ENCODE results near the gene STAG3. TPM values are rescaled to one million over a fixed set of nuclear protein-coding genes. Genes with fewer than 3 reads are reported as not detected.

Gene STAG3
- total RNA-seq, 3 donors from 2014 or later = 0.80 to 3.3 (median 1.3) TPM

- no peaks in the 10 kb centered on the region for H3K27me3 ChIP-seq
- TF ChIP-seq, protein P1, sequence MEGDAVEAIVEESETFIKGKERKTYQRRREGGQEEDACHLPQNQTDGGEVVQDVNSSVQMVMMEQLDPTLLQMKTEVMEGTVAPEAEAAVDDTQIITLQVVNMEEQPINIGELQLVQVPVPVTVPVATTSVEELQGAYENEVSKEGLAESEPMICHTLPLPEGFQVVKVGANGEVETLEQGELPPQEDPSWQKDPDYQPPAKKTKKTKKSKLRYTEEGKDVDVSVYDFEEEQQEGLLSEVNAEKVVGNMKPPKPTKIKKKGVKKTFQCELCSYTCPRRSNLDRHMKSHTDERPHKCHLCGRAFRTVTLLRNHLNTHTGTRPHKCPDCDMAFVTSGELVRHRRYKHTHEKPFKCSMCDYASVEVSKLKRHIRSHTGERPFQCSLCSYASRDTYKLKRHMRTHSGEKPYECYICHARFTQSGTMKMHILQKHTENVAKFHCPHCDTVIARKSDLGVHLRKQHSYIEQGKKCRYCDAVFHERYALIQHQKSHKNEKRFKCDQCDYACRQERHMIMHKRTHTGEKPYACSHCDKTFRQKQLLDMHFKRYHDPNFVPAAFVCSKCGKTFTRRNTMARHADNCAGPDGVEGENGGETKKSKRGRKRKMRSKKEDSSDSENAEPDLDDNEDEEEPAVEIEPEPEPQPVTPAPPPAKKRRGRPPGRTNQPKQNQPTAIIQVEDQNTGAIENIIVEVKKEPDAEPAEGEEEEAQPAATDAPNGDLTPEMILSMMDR (IDR thresholded peaks at IDR 0.05) = no peak
- no peak for TF ChIP-seq POLR2A (IDR thresholded peaks at IDR 0.05)
- no peak for TF ChIP-seq POLR2AphosphoS5 (IDR thresholded peaks at IDR 0.05)
- intact Hi-C loops (cut with DNase I; ENCODE audit: low total_unique reads) = loop anchor here (10.0 kb wide), 1 partner anchor 62 kb away; the partner anchor contains the start of genes COPS6 and ZNF3
- H3K9me3 ChIP-seq = no peaks in the 10 kb centered on the region
- DNase-seq (ENCODE audit: low spot score in 2 of 2) = no peak
- peaks cover 5 to 7% of the 10 kb centered on the region in 2 donors for H3K4me1 ChIP-seq
- no peak overlapping the region for H3K4me3 ChIP-seq
- H3K27ac ChIP-seq = no peak overlapping the region
- no peaks in the 10 kb centered on the region for H3K36me3 ChIP-seq
These were observed 30.4 kb upstream of the STAG3 start for GRCh38 chr7:100147278-100147677.

DNA sequence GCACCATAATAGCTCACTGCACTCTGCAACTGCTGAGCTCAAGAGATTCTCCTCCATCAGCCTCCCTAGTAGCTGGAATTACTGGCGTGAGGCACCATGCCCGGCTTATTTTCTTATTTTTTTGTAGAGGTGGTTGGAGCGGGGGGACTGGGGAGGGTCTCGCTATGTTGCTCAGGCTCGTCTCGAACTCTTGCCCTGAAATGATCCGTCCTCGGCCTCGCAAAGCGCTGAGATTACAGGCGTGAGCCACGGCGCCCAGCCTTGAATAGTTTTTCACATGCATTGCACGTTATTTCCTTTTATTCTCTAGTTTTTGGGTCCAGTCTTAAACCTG lies 29.5 kb upstream of the STAG3 start:
- Histone ChIP-seq H3K9me3 (no peaks in the 10 kb centered on the region), H3K27me3 (no peaks in the 10 kb centered on the region), H3K27ac (peak overlapping the region; percentile 78 to 91), H3K4me1 (peaks cover 5 to 7% of the 10 kb centered on the region in 2 donors), H3K4me3 (peak overlapping the region; percentile 86 to 94 (median 86)), H3K36me3 (no peaks in the 10 kb centered on the region)
- TF ChIP-seq, protein P1 (IDR thresholded peaks at IDR 0.05) = no peak
- TF ChIP-seq POLR2A (IDR thresholded peaks at IDR 0.05) = no peak
- no peak for TF ChIP-seq POLR2AphosphoS5 (IDR thresholded peaks at IDR 0.05)
- intact Hi-C loops (cut with DNase I; ENCODE audit: low total_unique reads) = loop anchor here (10.0 kb wide), 1 partner anchor 63 kb away; the partner anchor contains the start of genes COPS6 and ZNF3
- DNase-seq (ENCODE audit: low spot score in 2 of 2) = no peak

GRCh38 chr7:100148559-100149328 lies 29.0 kb upstream of the STAG3 start, which contains the start of gene LAMTOR4:
Gene LAMTOR4 (plus strand): TSS chr7:100148918. CDS start chr7:100148973, 55 bp downstream.
- H3K27ac ChIP-seq = peak within 1 kb of the TSS; percentile 91 to 93
- peaks cover 5 to 7% of the 10 kb centered on the region in 2 donors for H3K4me1 ChIP-seq
- TF ChIP-seq, protein P1 (IDR thresholded peaks at IDR 0.05) = no peak
- TF ChIP-seq POLR2A (IDR thresholded peaks at IDR 0.05) (peak; percentile 64), POLR2AphosphoS5 (IDR thresholded peaks at IDR 0.05) (peak; percentile 34 to 87 (median 78))
- intact Hi-C loops (cut with DNase I; ENCODE audit: low total_unique reads) = loop anchor here (10.0 kb wide), 1 partner anchor 64 kb away; the partner anchor contains the start of genes COPS6 and ZNF3
- H3K4me3 ChIP-seq = peak within 1 kb of the TSS; percentile 86 to 94 (median 86)
- H3K27me3 ChIP-seq = no peaks in the 10 kb centered on the region
- no peaks in the 10 kb centered on the region for H3K9me3 ChIP-seq
- peak; percentile 99 for DNase-seq (ENCODE audit: low spot score in 2 of 2)
- no peaks in the 10 kb centered on the region for H3K36me3 ChIP-seq

- Histone ChIP-seq H3K4me1 (peaks cover 8 to 10% of the 10 kb centered on the region in 2 donors), H3K36me3 (no peaks in the 10 kb centered on the region), H3K9me3 (no peaks in the 10 kb centered on the region), H3K27ac (no peak overlapping the region), H3K27me3 (no peaks in the 10 kb centered on the region), H3K4me3 (no peak overlapping the region)
- TF ChIP-seq POLR2A (IDR thresholded peaks at IDR 0.05) (no peak), POLR2AphosphoS5 (IDR thresholded peaks at IDR 0.05) (no peak)
- TF ChIP-seq, protein P1 (IDR thresholded peaks at IDR 0.05) = no peak
- DNase-seq (ENCODE audit: low spot score in 2 of 2) = no peak
- intact Hi-C loops (cut with DNase I; ENCODE audit: low total_unique reads) = no loop called here
These were observed 25.3 kb upstream of the STAG3 start for GRCh38 chr7:100152404-100152803.
